H1 (cell line): ENCODE results near the gene CENPA. TPM values are rescaled to one million over a fixed set of nuclear protein-coding genes. Genes with fewer than 3 reads are reported as not detected.

Experiments
- ASH2L ChIP-seq: fragments of 200-600, 300-600 bp; sonication (generic); IDR thresholded peaks from one replicate; pipeline ENCODE4 v1.7.1; 2017; ENCODE audit warnings: low read length
- CBX5 ChIP-seq: fragments of 300-800, 300-1000 bp; sonication (generic); IDR thresholded peaks from 2 replicates; pipeline ENCODE4 v1.7.1; 2016; ENCODE audit warnings: antibody characterized with exemption, low read length, low read depth
- CEBPB ChIP-seq: IDR thresholded peaks from 2 replicates; pipeline ENCODE4 v1.6.1; 2012; ENCODE audit warnings: low read depth, low read length
- EP300 ChIP-seq, 2 experiments: IDR thresholded peaks; 1 replicate in 1 of 2; 2 replicates in 1 of 2; pipeline ENCODE4 v1.6.1; 2011 to 2012; ENCODE audit warnings: low read depth in 2 of 2, low read length in 2 of 2, mild to moderate bottlenecking in 2 of 2, borderline replicate concordance in 1 of 2, inconsistent platforms in 1 of 2, moderate library complexity in 1 of 2
- GTF2F1 ChIP-seq: IDR thresholded peaks from 2 replicates; pipeline ENCODE4 v1.6.1; 2012; ENCODE audit warnings: low read depth, low read length, improper control_type of control experiment, borderline replicate concordance
- JUN ChIP-seq: IDR thresholded peaks from 2 replicates; pipeline ENCODE4 v1.6.1; 2011; ENCODE audit warnings: low read depth, mild to moderate bottlenecking, improper control_type of control experiment, low read length
- NANOG ChIP-seq: IDR thresholded peaks from 2 replicates; pipeline ENCODE4 v1.6.1; 2011; ENCODE audit warnings: low read length, low read depth, mild to moderate bottlenecking, inconsistent platforms; ENCODE audit not compliant: insufficient read depth, poor library complexity, severe bottlenecking
- POLR2A ChIP-seq, 2 experiments: IDR thresholded peaks; 1 replicate in 1 of 2; 2 replicates in 1 of 2; pipeline ENCODE4 v1.6.1; 2011; ENCODE audit warnings: low read depth in 2 of 2, low read length in 2 of 2, mild to moderate bottlenecking in 2 of 2; ENCODE audit errors: control extremely low read depth in 1 of 2
- RAD21 ChIP-seq, 2 experiments: IDR thresholded peaks in 1 of 2; conservative IDR thresholded peaks in 1 of 2; 2 replicates each; pipeline ENCODE4 v1.6.1; 2011; ENCODE audit warnings: low read depth in 2 of 2, low read length in 2 of 2, improper control_type of control experiment in 1 of 2, inconsistent platforms in 1 of 2, mild to moderate bottlenecking in 1 of 2, moderate library complexity in 1 of 2
- RBBP5 ChIP-seq: IDR thresholded peaks from 2 replicates; pipeline ENCODE4 v1.7.1; 2012; ENCODE audit warnings: low read depth, mild to moderate bottlenecking, inconsistent platforms, low read length, moderate library complexity, borderline replicate concordance
- RXRA ChIP-seq: IDR thresholded peaks from 2 replicates; pipeline ENCODE4 v1.6.1; 2011; ENCODE audit warnings: low read depth, mild to moderate bottlenecking, low read length, moderate library complexity; ENCODE audit not compliant: insufficient read depth
- SIN3A ChIP-seq, 2 experiments: IDR thresholded peaks in 1 of 2; conservative IDR thresholded peaks in 1 of 2; 2 replicates each; pipeline ENCODE4 v1.6.1; 2011 to 2012; ENCODE audit warnings: low read length in 2 of 2, improper control_type of control experiment in 1 of 2, low read depth in 1 of 2, mild to moderate bottlenecking in 1 of 2
- SP2 ChIP-seq: IDR thresholded peaks from 2 replicates; pipeline ENCODE4 v1.6.1; 2012; ENCODE audit warnings: mild to moderate bottlenecking, low read length, inconsistent platforms
- SP4 ChIP-seq: IDR thresholded peaks from 2 replicates; pipeline ENCODE4 v1.6.1; 2012; ENCODE audit warnings: low read length, inconsistent platforms
- SRF ChIP-seq: IDR thresholded peaks from 2 replicates; pipeline ENCODE4 v1.6.1; 2011; ENCODE audit warnings: mild to moderate bottlenecking, low read depth, low read length, moderate library complexity
- SUZ12 ChIP-seq: fragments of 200-600 bp; sonication (generic); IDR thresholded peaks from 2 replicates; pipeline ENCODE4 v1.6.1; 2012; ENCODE audit warnings: mild to moderate bottlenecking, inconsistent platforms, low read length, moderate library complexity, mixed read lengths
- TAF1 ChIP-seq: IDR thresholded peaks from 2 replicates; pipeline ENCODE4 v1.6.1; 2011; ENCODE audit warnings: mild to moderate bottlenecking, low read depth, low read length
- TBP ChIP-seq: IDR thresholded peaks from 2 replicates; pipeline ENCODE4 v1.6.1; 2011; ENCODE audit warnings: low read depth, low read length, improper control_type of control experiment
- ZNF274 ChIP-seq: IDR thresholded peaks from 2 replicates; pipeline ENCODE4 v1.7.0; 2012; ENCODE audit warnings: low read length, borderline replicate concordance; ENCODE audit errors: extremely low read depth
- polyA plus RNA-seq, 7 experiments: library from polyadenylated mRNA; depleted of rRNA in 3 of 7; stranded (reverse) in 5 of 7; unstranded in 2 of 7; fragments of >200 nt in 5 of 7; fragments of 200-250 nt in 2 of 7; gene quantifications; 1 replicate in 5 of 7; 2 replicates in 1 of 7; 4 replicates in 1 of 7; pipeline versions ENCODE4 v1.2.1 to v1.2.3, GENCODE V29; 2011 to 2013; ENCODE audit warnings: missing spikeins in 2 of 7, mixed read lengths in 2 of 7
- total RNA-seq: library from RNA; stranded (reverse); fragmentation: NEBNext Ultra II Directional; extraction: Animal tissue kit (Norgen Biotek cat#: 25700); gene quantifications from 2 replicates; pipeline ENCODE4 v1.2.1, GENCODE V29; 2021

The CENPA gene
- total and polyA plus RNA-seq, 2 of the 8 experiments (the other 6 are each of a cell fraction or from before 2014, with no cell fraction given) = 19.4 to 30.9 TPM

DNA sequence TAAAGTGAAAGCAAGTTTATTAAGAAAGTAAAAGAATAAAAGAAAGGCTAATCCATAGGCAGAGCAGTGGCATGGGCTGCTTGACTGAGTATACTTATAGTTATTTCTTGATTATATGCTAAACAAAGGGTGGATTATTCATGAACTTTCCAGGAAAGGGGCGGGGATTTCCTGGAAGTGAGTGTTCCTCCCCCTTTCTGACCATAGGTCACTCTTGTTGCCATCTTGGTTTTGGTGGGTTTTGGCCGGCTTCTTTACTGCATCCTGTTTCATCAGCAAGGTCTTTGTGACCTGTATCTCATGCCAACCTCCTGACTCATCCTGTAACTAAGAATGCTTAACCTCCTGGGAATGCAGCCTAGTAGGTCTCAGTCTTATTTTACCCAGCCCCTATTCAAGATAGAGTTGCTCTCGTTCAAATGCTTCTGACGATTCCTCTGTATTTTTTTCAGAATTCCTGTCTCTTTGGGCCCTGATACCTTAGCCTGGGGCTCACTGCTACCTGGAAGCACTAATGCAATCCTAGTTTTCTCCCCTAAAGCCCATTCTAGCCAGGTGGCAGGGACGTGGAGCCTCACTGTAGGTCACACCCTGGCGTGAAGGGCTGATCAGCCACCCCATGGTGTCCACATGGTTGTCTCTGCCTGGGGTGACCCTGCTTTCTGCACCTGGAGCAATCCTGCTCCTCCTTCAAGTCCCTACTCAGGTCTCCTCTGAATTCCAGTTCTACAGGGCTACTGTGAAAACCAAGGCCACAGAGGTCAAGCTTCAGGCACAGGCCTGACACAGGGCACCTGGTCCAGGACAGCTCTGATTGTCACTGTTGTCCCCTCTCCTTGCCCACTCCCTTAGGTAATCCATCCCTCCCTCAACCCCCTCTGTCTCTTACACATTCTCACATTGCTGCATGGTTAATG is 27.7 kb upstream of the CENPA start (continued):
- TF ChIP-seq SP4 (no peak), RBBP5 (peak; percentile 48; the same call in 1 of the 2 replicates), SP2 (no peak), SIN3A (conservative IDR thresholded peaks at IDR 0.05 in 1 of 2, IDR thresholded peaks at IDR 0.05 in 1 of 2; ENCODE audit: low read depth in 1 of 2, low read length in 2 of 2) (no peak), SUZ12 (no peak), GTF2F1 (no peak), EP300 (IDR thresholded peaks at IDR 0.05; ENCODE audit: borderline replicate concordance in 1 of 2, low read depth in 2 of 2, low read length in 2 of 2) (peak in 1 of 2 experiments; percentile 75; a peak in 1 of 3 replicates), JUN (peak; percentile 68; the same call in 1 of the 2 replicates), POLR2A (IDR thresholded peaks at IDR 0.05; ENCODE audit: control extremely low read depth in 1 of 2, low read depth in 2 of 2, low read length in 2 of 2) (no peak), TAF1 (0 out of 2 replicates have a peak, but pooled peaks have one; percentile 32), RXRA (no peak), NANOG (no peak), CBX5 (no peak), RAD21 (IDR thresholded peaks at IDR 0.05 in 1 of 2, conservative IDR thresholded peaks at IDR 0.05 in 1 of 2; ENCODE audit: low read depth in 2 of 2, low read length in 2 of 2) (no peak), TBP (no peak), SRF (no peak), ZNF274 (no peak), ASH2L (peak; percentile 58), CEBPB (peak; percentile 66; the same call in 1 of the 2 replicates)
